HG03521 (cell line): ENCODE data around the gene FBXO11.
"Not testable (repeated sequence)": the region's sequence is repeated elsewhere in the genome, so short reads cannot be mapped to it uniquely, and the experiment has no call there.

Source experiments
- ATAC-seq: cut with Tn5 transposase; IDR thresholded peaks from one replicate; pipeline ENCODE4 v1.9.1; 2021; ENCODE audit warnings: mild to moderate bottlenecking, moderate library complexity; ENCODE audit not compliant: unreplicated experiment

The FBXO11 gene

DNA sequence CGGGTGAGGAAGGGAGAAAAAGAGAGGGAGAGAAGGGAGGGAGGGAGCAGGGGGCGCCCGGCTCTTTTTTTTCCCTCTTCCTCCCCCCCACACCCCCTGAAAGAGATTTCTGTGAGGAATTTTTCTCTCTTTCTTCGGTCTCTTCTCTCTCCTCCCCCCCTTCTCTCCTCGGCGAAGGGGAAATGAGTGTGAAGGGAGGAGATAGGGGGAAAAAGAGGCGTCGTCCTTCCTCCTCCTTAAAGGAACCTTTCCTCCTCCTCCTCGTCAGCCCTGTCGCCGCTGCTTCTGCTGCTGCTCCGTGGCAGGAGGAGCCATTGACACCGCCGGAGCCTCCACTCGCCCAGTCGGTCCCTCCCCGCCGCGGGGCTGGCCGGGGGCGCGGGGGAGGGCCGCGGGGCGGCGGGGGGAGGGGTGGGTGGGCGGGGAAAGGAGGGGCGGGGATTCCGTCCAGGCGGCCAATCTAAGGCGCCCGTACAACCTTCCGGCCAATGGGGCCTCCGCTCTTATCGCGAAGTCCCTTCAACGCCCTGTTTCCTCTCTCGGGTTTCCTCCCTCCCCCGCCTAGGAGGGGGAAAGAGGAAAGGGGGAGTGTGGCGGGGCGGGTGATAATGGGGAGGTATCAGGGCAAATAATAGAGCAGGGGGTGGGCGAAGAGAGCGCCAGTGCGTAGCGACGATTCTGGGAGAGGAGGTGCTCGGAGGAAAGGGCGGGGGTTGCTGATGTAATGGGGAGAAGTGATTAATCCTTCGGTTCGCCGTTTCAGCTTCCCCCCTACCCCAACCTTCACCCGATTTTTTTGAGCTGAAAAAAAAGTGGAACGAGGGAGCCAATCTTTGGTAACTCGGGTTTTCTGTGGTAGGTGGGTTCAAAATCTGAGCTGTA is at the start of gene FBXO11:
TSS of gene FBXO11 (minus strand) at position 342 of the 882 bp plus-strand sequence. CDS start 778 bp downstream, outside the sequence.
- ATAC-seq = peak; percentile 85

DNA sequence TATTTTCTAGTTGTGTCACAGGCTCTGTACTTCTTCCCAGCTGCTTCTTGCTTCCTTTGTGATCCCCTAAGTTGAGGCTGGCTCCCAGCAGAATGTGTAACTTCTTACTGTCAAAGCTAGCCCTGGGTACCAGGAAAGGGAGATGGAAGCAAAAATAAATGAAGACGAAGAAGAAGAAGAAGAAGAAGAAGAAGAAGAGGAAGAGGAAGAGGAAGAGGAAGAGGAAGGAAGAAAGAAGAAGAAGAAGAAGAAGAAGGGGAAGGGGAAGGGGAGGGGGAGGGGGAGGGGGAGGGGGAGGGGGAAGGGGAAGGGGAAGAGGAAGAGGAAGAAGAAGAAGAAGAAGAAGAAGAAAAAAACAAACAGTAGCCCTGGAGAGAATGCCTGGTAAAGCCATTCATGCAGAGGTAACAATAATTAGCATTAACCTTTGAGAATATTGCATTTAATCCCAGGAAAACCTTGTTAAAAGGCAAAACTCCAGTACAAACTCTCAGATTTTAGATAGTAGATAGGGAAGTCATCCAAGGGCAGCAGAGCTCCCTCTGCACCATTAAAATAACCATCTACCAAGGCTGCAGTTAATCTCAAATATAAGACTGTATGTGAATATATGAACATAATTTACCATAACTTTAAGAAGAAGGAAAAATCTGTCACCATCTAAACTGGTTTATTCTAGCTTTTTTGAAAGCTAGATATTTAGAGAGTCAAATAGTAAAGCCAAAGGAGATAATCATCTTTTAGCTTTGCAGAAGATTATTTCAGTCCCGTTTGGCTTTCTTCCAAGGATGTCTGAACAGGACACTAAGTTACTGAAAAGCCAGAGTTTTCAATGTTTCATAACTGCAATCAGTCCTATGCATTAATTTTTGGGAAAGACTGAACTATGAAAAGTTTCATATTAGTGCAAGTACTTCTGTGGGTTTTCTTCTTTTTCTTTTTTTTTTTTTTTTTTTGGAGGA is 44.3 kb upstream of the FBXO11 start:
- ATAC-seq = no peak

DNA sequence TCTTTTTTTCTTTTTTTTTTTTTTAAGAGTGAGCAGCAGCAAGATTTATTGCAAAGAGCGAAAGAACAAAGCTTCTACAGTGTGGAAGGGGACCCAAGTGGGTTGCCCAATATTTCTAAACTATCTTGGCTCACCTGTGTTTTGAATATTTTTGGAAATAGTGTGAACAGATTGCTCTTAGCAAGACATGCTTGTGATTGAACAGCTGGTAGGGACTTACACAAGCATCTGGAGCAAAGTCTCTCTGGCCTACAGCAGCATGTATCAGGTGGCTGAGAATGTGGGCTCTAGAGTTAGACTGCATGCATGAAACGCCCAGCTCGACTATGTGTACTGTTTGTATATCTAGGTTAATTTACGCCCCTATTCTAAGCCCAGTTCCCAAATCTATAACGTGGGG is 40.3 kb upstream of the FBXO11 start:
- no peak for ATAC-seq

DNA sequence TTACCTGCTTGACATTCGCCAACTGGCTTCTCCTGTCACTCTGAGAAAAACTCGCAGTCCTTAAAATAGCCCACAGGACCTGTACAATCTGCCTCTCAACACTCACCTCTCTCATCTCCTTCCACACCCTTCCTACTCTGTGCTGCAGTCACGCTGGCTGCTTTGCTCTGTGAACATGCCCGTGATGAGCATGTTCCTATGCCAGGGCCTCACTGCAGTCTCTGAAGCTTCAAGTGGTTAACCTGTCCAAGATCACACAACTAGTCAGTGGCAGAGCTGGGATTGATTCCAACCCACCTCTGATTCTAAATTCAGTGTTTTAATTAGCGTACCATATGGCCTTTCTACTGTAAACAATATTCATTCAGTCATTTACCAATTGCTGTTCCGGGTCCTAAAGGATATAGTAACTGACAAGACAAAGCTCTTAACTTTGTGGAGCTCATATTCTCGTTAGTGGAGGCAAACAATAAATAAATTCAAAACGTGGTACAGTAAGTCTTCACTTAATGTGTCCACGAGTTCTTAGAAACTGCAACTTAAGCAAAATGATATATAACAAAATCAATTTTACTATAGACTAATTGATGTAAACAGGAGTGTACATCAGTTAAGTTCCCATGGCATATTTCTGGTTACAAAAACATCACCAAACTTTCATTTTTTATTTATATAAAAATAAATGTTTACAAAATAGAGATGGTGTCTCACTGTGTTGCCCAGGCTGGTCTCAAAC is 38.9 kb upstream of the FBXO11 start:
- no peak for ATAC-seq

DNA sequence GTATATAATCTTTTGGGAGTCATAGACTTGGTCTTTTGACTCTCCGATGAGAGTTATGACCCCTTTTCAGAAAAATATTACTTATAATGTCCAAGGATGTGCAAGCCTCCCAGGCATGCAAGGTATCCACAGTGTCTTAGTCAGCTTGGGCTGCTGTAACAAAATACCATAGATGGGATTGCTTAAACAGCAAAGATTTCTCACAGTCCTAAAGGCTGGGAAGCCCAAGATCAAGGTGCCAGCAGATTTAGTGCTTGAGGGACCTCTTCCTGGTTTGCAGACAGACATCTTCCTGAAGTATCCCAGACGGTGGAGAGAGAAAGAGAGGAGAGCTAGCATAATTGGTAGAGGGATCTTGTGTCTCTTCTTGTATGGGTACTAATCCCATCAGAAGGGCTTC is 35.6 kb upstream of the FBXO11 start:
- ATAC-seq = no peak

DNA sequence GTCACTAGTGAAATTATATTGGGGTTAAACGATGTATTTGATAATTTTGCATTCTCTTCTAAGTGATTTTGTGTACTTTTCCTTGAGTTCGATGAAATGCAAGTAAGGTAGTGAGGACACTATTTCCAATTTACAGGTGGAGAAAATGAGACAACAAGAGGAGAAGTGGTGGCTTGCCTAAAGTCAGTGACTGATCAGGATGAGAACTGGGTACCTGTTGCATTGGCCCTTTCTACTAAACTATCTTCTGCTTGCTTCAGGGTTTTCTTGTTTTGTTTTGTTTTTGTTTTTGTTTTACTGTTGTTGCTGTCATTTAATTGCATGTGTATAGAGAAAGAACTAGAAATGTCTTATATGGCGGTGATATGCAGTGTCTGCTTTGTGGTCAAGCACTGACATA is 31.4 kb upstream of the FBXO11 start:
- no peak for ATAC-seq

DNA sequence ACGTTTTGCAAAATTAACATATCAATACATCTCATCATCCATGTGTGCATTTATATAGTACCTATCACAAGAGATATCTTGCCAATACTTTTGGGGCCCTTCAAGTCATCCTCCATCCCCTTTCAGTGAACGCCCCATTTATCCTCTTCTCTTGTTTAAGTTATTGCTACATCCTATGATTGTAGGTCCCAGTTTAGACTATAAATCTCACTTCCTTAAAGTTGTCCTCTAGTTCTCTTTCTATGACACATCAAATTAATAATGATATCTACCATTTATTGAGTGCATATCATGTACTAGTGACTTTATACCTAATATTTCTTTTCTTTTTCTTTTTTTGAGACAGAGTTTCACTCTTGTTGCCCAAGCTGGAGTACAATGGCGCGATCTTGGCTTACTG is 28.8 kb upstream of the FBXO11 start:
- ATAC-seq = no peak

DNA sequence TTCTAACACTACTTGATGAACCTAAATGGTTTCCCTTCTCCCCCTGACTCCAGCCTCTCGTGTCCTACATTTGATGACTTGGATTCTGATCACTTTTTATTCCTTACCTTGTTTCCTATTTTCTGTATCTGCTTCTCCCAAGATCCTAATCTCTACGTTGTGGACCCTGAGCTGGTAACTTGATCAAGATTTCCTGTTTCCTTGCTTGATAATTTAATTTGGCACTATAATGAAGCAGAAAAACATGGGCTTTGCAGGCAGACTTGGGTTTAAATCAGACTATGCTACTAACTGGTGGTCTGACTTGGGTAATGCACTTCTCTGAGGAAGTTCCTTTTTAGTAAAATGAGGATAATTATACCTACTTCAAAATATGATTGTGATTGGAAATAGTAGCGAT is 11.7 kb upstream of the FBXO11 start:
- no peak for ATAC-seq

DNA sequence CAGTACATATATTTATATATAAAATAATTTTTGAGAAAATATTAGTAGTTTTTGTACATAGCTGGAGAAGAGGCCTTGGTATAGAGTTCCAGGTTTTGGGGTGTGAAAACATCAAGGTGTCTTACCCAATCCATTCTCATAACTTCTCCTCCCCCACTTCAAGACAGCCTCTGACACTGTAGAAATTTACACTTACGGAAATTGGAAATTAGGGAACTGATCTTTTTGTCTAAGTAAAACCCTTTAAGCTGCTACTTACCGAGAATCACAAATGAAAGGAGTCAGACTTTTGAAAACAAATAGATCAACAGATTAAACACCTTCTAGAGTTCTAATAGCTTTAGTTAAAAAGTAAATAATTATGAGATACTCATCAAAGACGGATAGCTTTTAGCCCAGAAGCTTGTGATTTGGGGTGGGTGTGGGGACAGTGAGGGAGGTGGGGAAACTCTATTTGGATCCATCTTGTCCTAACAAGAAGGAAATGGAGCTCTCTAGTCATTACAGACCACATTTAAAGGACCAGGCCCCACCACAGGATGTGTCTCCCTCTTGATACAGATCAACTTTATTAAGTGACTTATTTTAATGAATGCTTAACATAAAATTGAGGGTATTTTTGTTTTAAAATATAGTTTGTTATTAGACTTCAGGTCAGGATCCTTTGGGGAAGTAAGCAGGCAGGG is 11.1 kb upstream of the FBXO11 start:
- ATAC-seq = no peak

DNA sequence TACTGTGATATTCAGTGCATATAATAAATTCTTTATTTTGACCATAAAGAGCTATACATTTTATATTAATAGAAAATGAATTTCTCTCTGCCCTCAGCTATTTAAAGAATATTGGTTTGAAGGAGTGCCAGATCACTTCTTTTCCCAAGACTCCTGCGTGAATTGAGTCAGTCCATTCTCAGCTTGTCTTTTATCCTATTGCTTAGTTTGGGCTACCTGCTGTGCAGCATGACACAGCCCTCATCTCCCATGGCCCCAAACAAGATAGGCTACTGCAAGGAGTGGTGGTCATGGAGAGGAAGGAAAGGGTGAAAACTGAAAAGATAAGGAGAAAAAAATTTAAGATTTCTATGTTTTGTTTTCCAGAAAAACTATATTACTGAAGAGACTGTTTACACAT is 10.1 kb upstream of the FBXO11 start:
- ATAC-seq = no peak

DNA sequence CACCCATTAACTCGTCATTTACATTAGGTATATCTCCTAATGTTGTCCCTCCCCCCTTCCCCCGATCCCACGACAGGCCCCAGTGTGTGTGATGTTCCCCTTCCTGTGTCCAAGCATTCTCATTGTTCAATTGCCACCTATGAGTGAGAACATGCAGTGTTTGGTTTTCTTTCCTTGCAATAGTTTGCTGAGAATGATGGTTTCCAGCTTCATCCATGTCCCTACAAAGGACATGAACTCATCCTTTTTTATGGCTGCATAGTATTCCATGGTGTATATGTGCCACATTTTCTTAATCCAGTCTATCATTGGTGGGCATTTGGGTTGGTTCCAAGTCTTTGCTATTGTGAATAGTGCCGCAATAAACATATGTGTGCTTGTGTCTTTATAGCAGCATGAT is 4.4 kb upstream of the FBXO11 start:
- not testable (repeated sequence) for ATAC-seq

DNA sequence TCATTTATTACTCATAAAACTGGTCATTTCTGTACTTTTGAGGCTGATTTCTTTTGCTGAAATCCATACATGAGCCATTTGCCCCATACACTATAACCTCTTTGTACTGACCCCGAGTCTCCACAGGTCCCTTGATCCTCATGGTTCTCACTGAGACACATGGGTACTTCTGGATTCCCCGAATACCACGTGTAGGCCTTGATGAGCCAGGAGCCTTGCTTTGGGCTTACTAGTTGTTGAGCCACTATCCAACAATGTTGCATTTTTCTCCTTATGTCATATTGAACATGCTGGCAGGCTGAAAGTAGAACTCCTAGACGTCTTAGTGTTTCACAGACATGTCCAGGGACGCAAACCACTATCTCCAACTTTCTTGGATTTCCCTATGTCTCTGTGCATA is 2.4 kb upstream of the FBXO11 start:
- ATAC-seq = no peak

DNA sequence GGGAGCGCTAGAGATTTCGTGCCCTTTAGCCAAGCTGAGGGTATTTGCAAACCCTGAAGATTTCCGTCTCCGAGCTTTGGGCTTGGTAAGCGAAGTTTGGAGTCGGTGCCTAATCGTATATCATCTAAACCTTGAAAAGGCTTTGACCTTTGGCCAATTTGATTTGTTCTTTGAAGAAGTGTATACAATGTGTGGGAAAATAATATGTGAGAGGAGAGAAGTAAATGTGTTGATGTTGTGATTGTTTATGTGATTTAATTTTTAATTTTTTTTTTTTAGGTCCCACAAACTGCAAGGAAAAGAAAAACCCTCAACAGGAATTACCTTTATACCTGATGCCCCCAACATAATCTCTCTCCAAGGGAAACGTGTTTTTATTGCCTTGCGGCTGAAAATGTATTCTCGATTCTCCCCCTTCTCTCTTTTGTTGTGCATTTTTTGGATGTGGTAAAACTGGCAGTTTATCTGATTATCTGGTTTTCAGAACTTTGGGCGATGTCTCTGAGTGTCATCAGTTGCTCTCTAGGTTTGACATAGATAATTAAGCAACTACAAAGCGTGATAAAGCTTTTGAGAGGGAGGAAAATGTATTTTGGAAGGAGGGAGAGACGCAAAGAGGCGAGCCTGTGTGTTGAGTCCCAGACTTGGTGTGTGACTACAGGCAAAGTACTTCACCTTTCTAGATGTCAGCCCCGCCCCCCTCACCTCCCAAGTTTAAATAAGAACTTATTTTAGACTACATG is 912 bp upstream of the FBXO11 start:
- no peak for ATAC-seq

DNA sequence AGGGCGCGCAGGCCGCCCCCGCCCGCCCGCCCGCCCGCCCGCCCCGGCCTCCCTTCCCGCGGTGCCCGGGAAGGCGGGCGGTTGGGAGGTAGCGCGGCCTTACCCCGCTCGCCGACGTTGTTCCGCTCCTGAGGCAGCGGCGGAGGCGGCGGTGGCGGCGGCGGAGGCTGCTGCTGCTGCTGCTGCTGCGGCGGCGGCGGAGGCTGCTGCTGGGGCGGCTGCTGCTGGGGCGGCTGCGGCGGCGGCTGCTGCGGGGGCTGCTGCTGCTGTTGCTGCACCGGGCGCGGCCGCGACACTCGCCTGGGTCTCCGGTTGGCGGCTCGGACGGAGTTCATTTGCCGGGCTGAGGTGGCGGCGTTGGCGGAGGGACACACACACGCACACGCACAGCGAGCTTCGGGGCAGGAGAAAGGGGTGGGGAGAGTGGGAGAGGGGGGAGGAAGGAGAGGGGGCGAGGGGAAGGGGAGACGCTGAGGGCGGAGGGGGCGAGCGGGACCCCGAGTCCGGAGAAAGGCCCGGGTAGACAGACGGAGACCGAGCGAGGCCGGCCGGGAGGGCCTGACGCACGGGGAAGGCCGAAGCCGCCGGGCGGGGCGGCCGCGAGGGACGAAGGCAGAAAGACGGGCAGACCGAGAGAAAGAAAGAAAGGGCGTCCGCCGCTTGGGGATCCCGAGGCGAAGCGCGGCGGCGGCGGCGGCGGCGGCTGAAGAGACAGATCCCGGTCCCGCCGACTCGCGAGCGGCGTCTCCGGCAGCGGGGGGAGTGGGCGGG is 727 bp downstream of the FBXO11 start:
- ATAC-seq = peak; percentile 13

DNA sequence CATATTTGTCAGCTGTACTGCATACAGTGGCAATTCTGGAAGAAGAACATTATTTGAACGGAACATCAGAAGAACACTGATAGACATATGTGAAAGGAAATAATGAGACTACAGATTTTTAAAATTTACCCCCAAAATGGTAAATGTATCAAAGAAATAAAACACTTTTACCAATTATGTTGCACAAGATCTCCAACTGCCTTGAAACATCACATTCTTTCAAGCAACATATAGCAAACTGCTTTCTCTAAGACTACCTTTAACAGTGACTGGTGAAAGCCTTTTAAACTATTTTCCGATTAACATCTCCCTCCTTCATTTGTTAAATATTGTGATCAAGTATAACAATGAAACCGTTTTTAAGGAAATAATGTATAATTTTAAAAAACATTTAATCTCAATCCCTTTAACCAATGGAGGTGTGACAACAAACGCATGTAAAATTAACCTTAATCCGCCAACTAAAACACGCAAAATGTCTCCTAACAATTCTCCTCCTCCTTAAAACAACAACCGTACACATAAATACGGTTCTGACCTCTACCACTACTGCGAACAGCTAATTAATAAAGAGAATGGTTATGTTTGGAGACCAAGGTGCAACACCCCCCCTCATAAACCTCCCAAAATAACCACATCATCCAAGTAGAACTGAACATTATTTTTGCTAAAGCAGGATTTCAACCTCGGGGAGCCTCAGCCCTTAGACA is 2.4 kb downstream of the FBXO11 start:
- ATAC-seq = no peak

DNA sequence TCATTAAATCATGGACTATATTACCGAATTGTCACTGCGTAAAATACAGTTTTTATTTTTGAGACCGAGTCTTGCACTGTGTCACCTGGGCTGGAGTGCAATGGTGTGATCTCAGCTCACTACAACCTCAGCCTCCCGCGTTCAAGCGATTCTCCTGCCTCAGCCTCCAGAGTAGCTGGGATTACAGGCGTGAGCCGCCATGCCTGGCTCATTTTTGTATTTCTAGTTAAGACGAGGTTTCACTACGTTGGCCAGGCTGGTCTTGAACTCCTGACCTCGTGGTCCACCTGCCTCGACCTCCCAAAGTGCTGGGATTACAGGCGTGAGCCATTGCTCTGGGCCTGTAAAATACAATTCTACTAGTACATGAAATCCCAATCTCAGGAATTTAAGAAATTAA is 4.4 kb downstream of the FBXO11 start:
- not testable (repeated sequence) for ATAC-seq

DNA sequence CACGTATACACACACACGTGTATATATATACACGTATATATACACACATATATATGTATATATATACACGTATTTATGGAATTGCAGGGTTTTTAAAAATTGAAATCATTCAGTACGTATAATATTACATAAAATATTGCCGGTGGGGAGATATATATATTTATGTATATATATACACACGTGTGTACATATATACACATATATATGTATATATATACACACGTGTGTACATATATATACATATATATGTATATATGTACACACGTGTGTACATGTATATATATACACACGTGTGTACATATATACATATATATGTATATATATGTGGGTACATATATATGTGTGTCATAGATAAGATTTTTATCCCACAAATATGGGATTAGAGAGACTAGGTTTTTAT is 5.4 kb downstream of the FBXO11 start:
- no peak for ATAC-seq
